SK-N-SH treated with all-trans-retinoic acid at 6 μM for 48 hours (cell line): ENCODE data around the gene COL19A1.
A peak's percentile ranks its signal among the peaks of the same experiment; 100 is the strongest.

Experiments
- ATAC-seq: fragments of 200-7000 bp; cut with Tn5 transposase; 3 replicates; pipeline ENCODE4 v1.9.1; 2020; ENCODE audit warnings: mild to moderate bottlenecking, moderate library complexity
- ARNTL ChIP-seq: fragments of 450-650 bp; formaldehyde crosslinking; IDR thresholded peaks from 2 replicates; pipeline ENCODE4 v1.5.0; 2020; ENCODE audit warnings: low read depth, mild to moderate bottlenecking, moderate library complexity, borderline replicate concordance
- CSDC2 ChIP-seq: fragments of 250-450 bp; sonication (Bioruptor Pico); IDR thresholded peaks from 2 replicates; pipeline ENCODE4 v1.5.0; 2020; ENCODE audit warnings: mild to moderate bottlenecking, moderate library complexity
- ESRRG ChIP-seq: fragments of 250-450 bp; sonication (Bioruptor Pico); IDR thresholded peaks from 2 replicates; pipeline ENCODE4 v1.6.1; 2021; ENCODE audit warnings: mild to moderate bottlenecking
- GLIS3 ChIP-seq: fragments of 250-450 bp; sonication (Bioruptor Pico); IDR thresholded peaks from 2 replicates; pipeline ENCODE4 v1.5.0; 2020; ENCODE audit warnings: mild to moderate bottlenecking, moderate library complexity
- OSR1 ChIP-seq: fragments of 250-450 bp; sonication (Bioruptor Pico); IDR thresholded peaks from 2 replicates; pipeline ENCODE4 v1.8.0; 2022; ENCODE audit warnings: moderate library complexity, mild to moderate bottlenecking, inconsistent platforms
- PPARA ChIP-seq: fragments of 250-450 bp; sonication (Bioruptor Pico); IDR thresholded peaks from 2 replicates; pipeline ENCODE4 v1.5.0; 2020; ENCODE audit warnings: mild to moderate bottlenecking, borderline replicate concordance
- RARB ChIP-seq: fragments of 250-450 bp; sonication (Bioruptor Pico); IDR thresholded peaks from 2 replicates; pipeline ENCODE4 v1.8.0; 2021; ENCODE audit warnings: mild to moderate bottlenecking, moderate library complexity
- SNAI2 ChIP-seq: fragments of 250-450 bp; sonication (Bioruptor Pico); IDR thresholded peaks from 2 replicates; pipeline ENCODE4 v1.5.0; 2020; ENCODE audit warnings: mild to moderate bottlenecking, moderate library complexity
- TCF4 ChIP-seq: fragments of 250-450 bp; sonication (Bioruptor Pico); IDR thresholded peaks from 2 replicates; pipeline ENCODE4 v1.8.0; 2021; ENCODE audit warnings: mild to moderate bottlenecking, moderate library complexity, borderline replicate concordance
- TOX ChIP-seq: fragments of 250-450 bp; sonication (Bioruptor Pico); IDR thresholded peaks from 2 replicates; pipeline ENCODE4 v1.8.0; 2021; ENCODE audit warnings: mild to moderate bottlenecking, moderate library complexity, borderline replicate concordance
- ZC3H10 ChIP-seq: fragments of 250-450 bp; sonication (Bioruptor Pico); IDR thresholded peaks from 2 replicates; pipeline ENCODE4 v1.5.1; 2021; ENCODE audit warnings: mild to moderate bottlenecking, moderate library complexity
- ZFP3 ChIP-seq: fragments of 250-450 bp; sonication (Bioruptor Pico); IDR thresholded peaks from 2 replicates; pipeline ENCODE4 v1.5.0; 2020; ENCODE audit warnings: mild to moderate bottlenecking, moderate library complexity
- ZFP30 ChIP-seq: fragments of 450-650 bp; formaldehyde crosslinking; IDR thresholded peaks from 2 replicates; pipeline ENCODE4 v1.5.0; 2022; ENCODE audit warnings: mild to moderate bottlenecking, moderate library complexity
- ZNF565 ChIP-seq: fragments of 450-650 bp; formaldehyde crosslinking; conservative IDR thresholded peaks from 2 replicates; pipeline ENCODE4 v1.5.0; 2020; ENCODE audit warnings: low read depth, mild to moderate bottlenecking, moderate library complexity
- ZNF70 ChIP-seq: fragments of 450-650 bp; formaldehyde crosslinking; IDR thresholded peaks from 2 replicates; pipeline ENCODE4 v1.5.0; 2020; ENCODE audit warnings: mild to moderate bottlenecking, moderate library complexity
- TF ChIP-seq, protein P1 (sequence below): fragments of 250-450 bp; sonication (Bioruptor Pico); IDR thresholded peaks from 2 replicates; pipeline ENCODE4 v1.8.0; 2021; ENCODE audit warnings: low read depth, mild to moderate bottlenecking, moderate library complexity, borderline replicate concordance
- TF ChIP-seq, protein P2 (sequence below): fragments of 250-450 bp; sonication (Bioruptor Pico); IDR thresholded peaks from 2 replicates; pipeline ENCODE4 v1.5.0; 2020; ENCODE audit warnings: mild to moderate bottlenecking, moderate library complexity
- TF ChIP-seq, protein P3 (sequence below): fragments of 250-450 bp; sonication (Bioruptor Pico); IDR thresholded peaks from 2 replicates; pipeline ENCODE4 v1.8.0; 2020; ENCODE audit warnings: mild to moderate bottlenecking, moderate library complexity, borderline replicate concordance

Gene COL19A1

DNA sequence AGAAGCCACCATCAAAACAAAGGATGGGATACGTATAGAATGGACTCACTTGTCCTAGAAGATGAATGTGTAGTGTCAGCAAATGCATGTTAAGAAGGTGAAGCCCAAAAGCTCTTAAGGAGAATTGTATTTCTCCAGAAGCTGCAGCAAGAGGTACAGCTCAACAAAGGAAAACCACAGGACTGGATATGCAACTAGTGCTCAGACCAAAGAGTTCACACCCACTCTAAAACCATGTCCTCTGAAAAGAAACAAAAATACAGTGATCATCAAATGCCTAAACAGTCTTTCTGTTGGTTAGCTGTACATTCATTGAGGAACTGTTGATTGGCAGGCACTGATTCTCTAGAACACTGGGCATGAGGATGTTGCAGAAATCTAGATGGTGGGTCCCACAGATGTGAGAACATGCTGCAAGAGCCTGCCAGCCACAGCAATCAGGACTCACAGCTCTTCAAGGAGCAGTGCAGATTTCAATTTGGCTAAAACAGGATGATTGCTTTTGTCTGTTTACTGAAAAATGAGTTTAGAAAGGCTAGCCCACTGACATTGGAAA, 342.0 kb downstream of the COL19A1 start:
- ATAC-seq, result no peak
- no peak for TF ChIP-seq ZFP30 (CRISPR knock-in tag)
- TF ChIP-seq SNAI2 (CRISPR knock-in tag), result no peak
- TF ChIP-seq ZFP3, result no peak
- TF ChIP-seq, protein P1, sequence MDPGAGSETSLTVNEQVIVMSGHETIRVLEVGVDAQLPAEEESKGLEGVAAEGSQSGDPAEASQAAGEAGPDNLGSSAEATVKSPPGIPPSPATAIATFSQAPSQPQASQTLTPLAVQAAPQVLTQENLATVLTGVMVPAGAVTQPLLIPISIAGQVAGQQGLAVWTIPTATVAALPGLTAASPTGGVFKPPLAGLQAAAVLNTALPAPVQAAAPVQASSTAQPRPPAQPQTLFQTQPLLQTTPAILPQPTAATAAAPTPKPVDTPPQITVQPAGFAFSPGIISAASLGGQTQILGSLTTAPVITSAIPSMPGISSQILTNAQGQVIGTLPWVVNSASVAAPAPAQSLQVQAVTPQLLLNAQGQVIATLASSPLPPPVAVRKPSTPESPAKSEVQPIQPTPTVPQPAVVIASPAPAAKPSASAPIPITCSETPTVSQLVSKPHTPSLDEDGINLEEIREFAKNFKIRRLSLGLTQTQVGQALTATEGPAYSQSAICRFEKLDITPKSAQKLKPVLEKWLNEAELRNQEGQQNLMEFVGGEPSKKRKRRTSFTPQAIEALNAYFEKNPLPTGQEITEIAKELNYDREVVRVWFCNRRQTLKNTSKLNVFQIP (CRISPR knock-in tag), result no peak
- TF ChIP-seq TCF4 (CRISPR knock-in tag), result no peak
- no peak for TF ChIP-seq TOX (CRISPR knock-in tag)
- TF ChIP-seq, protein P2, sequence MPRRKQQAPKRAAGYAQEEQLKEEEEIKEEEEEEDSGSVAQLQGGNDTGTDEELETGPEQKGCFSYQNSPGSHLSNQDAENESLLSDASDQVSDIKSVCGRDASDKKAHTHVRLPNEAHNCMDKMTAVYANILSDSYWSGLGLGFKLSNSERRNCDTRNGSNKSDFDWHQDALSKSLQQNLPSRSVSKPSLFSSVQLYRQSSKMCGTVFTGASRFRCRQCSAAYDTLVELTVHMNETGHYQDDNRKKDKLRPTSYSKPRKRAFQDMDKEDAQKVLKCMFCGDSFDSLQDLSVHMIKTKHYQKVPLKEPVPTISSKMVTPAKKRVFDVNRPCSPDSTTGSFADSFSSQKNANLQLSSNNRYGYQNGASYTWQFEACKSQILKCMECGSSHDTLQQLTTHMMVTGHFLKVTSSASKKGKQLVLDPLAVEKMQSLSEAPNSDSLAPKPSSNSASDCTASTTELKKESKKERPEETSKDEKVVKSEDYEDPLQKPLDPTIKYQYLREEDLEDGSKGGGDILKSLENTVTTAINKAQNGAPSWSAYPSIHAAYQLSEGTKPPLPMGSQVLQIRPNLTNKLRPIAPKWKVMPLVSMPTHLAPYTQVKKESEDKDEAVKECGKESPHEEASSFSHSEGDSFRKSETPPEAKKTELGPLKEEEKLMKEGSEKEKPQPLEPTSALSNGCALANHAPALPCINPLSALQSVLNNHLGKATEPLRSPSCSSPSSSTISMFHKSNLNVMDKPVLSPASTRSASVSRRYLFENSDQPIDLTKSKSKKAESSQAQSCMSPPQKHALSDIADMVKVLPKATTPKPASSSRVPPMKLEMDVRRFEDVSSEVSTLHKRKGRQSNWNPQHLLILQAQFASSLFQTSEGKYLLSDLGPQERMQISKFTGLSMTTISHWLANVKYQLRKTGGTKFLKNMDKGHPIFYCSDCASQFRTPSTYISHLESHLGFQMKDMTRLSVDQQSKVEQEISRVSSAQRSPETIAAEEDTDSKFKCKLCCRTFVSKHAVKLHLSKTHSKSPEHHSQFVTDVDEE, result no peak
- no peak for TF ChIP-seq RARB (CRISPR knock-in tag)
- TF ChIP-seq, protein P3, sequence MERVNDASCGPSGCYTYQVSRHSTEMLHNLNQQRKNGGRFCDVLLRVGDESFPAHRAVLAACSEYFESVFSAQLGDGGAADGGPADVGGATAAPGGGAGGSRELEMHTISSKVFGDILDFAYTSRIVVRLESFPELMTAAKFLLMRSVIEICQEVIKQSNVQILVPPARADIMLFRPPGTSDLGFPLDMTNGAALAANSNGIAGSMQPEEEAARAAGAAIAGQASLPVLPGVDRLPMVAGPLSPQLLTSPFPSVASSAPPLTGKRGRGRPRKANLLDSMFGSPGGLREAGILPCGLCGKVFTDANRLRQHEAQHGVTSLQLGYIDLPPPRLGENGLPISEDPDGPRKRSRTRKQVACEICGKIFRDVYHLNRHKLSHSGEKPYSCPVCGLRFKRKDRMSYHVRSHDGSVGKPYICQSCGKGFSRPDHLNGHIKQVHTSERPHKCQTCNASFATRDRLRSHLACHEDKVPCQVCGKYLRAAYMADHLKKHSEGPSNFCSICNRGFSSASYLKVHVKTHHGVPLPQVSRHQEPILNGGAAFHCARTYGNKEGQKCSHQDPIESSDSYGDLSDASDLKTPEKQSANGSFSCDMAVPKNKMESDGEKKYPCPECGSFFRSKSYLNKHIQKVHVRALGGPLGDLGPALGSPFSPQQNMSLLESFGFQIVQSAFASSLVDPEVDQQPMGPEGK (CRISPR knock-in tag), result no peak
- TF ChIP-seq ESRRG, result no peak

DNA sequence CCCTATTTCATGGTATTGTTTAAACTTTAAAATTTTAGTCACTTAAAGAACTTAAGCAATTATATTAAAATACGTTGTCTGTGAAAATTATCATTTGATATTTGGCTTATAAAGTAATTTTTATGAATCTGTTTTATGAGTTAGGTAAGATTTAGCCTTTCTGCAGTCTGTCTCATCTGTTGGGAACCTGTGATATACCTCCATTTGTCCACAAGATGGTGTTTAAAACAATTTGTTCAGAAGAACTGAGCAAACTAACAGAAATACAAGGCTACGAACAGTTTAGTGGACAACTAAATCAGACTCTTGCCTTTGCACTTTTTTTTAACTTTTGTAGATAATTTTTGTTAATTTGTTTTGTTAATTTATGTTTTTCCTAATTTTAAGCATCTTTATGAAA, 344.1 kb downstream of the COL19A1 start:
- TF ChIP-seq SNAI2 (CRISPR knock-in tag) (no peak), TCF4 (CRISPR knock-in tag) (no peak), TOX (CRISPR knock-in tag) (no peak), ZFP3 (no peak), PPARA (CRISPR knock-in tag) (no peak), CSDC2 (CRISPR knock-in tag) (no peak), ZC3H10 (CRISPR knock-in tag) (no peak), OSR1 (CRISPR knock-in tag) (no peak), GLIS3 (no peak), ARNTL (CRISPR knock-in tag) (no peak), ZNF565 (no peak), RARB (CRISPR knock-in tag) (no peak), ESRRG (no peak), ZNF70 (CRISPR knock-in tag) (no peak)
- TF ChIP-seq, protein P2, result no peak
- TF ChIP-seq, protein P1 (CRISPR knock-in tag), result no peak
- ATAC-seq, result peak; percentile 64

DNA sequence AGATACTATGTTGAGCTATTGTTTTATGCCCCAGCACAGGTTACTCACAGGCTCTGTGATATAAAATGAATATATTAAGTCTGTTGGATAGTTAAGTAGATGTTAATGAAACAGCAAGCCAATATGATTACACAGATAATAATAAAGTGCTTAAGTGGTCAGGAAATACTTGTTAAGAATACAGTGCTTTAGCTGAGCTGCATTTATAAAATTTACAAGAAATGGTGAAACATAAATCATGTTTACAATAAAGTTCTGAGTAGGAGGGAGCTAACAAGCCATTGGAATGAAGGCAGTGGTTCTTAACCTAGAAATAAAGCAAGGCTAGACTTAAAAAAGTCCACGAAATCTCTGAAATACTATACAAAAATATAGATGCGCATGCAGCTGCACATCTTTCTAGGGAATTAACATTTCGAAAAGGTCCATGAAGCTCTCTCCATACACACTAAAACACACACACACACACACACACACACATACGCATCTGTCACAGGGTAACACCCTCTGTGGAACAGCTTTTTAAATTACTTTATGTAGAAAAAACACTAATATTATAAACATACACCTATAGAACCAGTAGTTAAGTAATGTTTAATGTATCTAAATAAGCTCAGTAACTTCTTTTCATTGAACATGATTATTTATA, 349.2 kb downstream of the COL19A1 start:
- no peak for ATAC-seq
- TF ChIP-seq, protein P3 (CRISPR knock-in tag), result no peak
- no peak for TF ChIP-seq ARNTL (CRISPR knock-in tag)
- no peak for TF ChIP-seq ZFP30 (CRISPR knock-in tag)
- no peak for TF ChIP-seq ESRRG
- TF ChIP-seq, protein P2, result no peak
- no peak for TF ChIP-seq SNAI2 (CRISPR knock-in tag)
- no peak for TF ChIP-seq GLIS3
- TF ChIP-seq ZNF70 (CRISPR knock-in tag), result no peak
- TF ChIP-seq OSR1 (CRISPR knock-in tag), result no peak
- TF ChIP-seq RARB (CRISPR knock-in tag), result no peak
- TF ChIP-seq CSDC2 (CRISPR knock-in tag), result no peak
